HG03135 (cell line): ENCODE measurements around the gene DNAH12.

ENCODE experiments used
- ATAC-seq: cut with Tn5 transposase; IDR thresholded peaks from one replicate; pipeline ENCODE4 v1.9.1; 2021; ENCODE audit warnings: mild to moderate bottlenecking, moderate library complexity; ENCODE audit not compliant: unreplicated experiment

The DNAH12 gene, protein sequence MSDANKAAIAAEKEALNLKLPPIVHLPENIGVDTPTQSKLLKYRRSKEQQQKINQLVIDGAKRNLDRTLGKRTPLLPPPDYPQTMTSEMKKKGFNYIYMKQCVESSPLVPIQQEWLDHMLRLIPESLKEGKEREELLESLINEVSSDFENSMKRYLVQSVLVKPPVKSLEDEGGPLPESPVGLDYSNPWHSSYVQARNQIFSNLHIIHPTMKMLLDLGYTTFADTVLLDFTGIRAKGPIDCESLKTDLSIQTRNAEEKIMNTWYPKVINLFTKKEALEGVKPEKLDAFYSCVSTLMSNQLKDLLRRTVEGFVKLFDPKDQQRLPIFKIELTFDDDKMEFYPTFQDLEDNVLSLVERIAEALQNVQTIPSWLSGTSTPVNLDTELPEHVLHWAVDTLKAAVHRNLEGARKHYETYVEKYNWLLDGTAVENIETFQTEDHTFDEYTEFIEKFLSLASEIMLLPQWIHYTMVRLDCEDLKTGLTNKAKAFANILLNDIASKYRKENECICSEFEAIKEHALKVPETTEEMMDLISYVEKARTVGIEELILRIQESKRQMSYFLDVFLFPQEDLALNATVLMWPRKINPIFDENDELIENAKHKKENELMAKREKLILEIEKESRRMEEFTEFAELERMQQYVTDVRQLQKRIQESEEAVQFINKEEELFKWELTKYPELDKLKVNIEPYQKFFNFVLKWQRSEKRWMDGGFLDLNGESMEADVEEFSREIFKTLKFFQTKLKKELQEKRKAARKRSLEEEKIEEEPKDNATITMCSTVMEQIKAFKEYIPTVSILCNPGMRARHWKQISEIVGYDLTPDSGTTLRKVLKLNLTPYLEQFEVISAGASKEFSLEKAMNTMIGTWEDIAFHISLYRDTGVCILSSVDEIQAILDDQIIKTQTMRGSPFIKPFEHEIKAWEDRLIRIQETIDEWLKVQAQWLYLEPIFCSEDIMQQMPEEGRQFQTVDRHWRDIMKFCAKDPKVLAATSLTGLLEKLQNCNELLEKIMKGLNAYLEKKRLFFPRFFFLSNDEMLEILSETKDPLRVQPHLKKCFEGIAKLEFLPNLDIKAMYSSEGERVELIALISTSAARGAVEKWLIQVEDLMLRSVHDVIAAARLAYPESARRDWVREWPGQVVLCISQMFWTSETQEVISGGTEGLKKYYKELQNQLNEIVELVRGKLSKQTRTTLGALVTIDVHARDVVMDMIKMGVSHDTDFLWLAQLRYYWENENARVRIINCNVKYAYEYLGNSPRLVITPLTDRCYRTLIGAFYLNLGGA (N-terminal part only)

GRCh38 chr3:57544181-57545125 is at the start of gene DNAH12:
Gene DNAH12 (minus strand): TSS chr3:57544344. CDS start chr3:57542870, 1,474 bp downstream.
- no peak for ATAC-seq

DNA sequence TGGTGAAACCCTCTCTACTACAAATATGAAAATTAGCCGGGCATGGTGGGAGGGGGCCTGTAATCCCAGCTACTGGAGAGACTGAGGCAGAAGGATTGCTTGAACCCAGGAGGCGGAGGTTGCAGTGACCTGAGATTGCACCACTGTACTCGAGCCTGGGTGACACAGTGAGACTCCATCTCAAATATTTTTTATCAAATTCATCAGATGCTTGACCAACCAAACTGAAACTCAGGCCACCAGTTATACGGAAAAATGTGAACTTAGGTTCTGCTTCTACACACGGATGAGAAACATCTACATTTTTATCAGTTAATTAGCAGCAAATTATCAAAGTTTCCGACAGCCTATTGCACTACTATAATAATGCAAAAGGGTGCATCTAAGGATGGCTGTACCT is 48.2 kb upstream of the DNAH12 start:
- ATAC-seq, result no peak

DNA sequence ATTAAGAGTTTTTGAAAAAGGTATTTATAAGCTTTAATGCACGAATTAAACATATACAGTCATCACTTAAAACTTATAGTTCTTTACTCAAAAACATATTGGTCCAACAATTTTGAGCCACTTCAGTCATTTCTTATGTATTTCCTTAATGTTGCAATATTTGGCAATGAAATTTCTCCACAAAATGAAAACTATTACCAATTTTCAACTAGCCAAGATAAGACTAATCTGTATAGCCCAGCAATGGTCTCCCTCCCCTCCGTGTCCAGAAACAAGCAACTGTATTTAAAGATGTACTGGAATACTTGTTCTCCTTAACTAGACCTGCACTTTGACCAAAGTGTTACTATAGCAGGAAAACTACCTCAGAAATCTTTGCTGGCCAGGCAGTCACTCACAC is 43.8 kb upstream of the DNAH12 start:
- ATAC-seq, result no peak

DNA sequence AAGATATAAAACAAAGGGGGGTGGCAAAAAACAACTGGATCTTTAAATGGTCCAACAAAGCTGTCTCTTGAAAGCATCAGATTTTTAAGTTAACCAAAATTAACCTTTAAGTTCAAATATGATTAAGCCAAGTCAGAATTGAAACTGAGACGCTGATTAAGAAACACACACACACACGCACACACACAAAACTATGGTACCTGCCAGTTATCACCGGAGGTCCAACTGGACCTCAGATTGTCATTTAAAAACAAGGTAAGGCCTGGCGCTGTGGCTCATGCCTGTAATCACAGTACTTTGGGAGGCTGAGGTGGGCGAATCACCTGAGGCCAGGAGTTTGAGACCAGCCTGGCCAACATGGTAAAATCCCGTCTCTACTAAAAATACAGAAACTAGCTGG is 42.6 kb upstream of the DNAH12 start:
- ATAC-seq, result no peak

DNA sequence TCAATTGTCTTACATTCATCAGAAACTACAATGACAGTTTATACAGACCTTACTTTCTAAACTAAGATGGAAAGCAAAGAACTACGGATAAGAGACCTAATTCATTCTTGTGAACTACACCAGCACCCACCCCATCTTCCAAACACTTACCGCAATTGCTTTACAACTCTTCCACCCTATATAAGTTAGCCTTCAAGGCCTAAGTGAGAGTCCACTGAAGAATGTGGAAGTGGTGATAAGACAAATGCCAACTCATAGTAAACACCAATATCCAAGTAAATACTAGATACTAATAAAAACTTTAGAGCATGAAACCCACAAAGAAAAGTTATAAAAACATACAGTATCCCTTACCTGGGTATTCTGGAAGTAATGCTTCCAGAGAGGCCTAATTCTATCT is 39.4 kb upstream of the DNAH12 start:
- ATAC-seq, result no peak

- no peak for ATAC-seq
Measured at GRCh38 chr3:57582474-57583168, 38.5 kb upstream of the DNAH12 start.

GRCh38 chr3:57577801-57578200 is 33.7 kb upstream of the DNAH12 start:
- ATAC-seq, result no peak

GRCh38 chr3:57575966-57576626 is 32.0 kb upstream of the DNAH12 start:
- no peak for ATAC-seq

GRCh38 chr3:57572096-57572495 is 28.0 kb upstream of the DNAH12 start:
- no peak for ATAC-seq

- no peak for ATAC-seq
Measured at GRCh38 chr3:57570878-57571277, 26.7 kb upstream of the DNAH12 start.

DNA sequence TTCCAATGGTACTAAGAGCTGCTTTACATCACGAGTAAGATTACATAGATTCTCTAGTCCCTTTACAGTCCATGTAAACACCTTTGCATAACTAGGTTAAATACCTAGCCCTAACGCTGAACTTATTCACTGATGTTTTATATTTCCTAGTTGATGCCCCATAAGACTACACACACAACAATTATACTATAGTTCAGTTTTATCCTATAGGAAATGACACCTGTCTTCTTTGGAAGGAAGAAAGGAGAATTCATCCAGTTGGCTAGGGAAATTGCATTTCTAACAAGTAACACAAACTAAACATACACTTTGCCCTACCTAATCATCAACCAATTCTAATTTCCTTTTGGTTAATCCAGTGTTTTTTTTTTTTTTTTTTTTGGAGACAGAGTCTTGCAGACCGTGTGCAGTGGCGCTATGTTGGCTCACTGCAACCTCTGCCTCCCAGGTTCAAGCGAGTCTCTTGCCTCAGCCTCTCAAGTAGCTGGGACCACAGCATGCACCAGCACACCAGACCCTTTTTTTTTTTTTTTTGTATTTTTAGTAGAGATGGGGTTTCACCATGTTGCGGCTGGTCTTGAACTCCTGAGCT is 25.8 kb upstream of the DNAH12 start:
- no peak for ATAC-seq

GRCh38 chr3:57559526-57559925 is 15.4 kb upstream of the DNAH12 start:
- ATAC-seq, result no peak

GRCh38 chr3:57557085-57557537 is 13.0 kb upstream of the DNAH12 start:
- peak; percentile 27 for ATAC-seq

GRCh38 chr3:57556459-57557084 is 12.4 kb upstream of the DNAH12 start:
- ATAC-seq, result peak; percentile 32

DNA sequence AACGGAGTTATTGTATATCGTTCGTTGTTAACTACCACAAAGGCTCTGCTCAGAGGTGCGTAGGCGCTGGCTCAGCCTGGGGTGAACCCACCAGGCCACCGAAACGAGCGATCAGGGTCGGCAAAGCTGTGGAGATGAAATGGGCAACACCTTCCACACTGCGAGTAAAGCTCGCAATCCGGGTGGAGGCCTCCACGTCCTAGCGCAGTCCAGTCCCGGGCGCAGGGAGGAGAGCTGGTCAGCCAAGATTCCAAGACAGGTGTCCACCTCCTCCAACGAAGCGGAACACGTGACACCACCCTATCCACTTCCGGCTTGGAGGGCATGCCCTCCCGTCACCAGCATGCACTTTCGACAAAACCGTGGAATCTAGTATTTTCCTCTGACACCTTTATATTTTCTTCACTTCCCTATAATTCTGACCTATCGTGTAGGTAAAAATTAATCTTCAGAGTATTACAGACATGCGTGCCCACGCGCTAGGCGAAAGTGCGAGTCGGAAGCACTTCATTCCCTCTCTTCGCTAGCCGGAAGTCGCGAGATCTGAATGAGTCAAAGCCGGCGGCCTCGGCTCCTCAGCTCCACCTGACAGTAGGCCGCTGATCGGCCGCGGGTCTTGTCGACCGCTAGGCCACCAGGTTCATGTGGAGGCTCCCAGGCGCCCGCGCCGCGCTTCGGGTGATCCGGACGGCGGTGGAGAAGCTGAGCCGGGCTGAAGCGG is 11.8 kb upstream of the DNAH12 start, which contains the start of gene PDE12:
Gene PDE12 (plus strand): TSS at position 537 of the 721 bp plus-strand sequence. CDS start 106 bp downstream, at position 643.
- ATAC-seq, result peak; percentile 80

DNA sequence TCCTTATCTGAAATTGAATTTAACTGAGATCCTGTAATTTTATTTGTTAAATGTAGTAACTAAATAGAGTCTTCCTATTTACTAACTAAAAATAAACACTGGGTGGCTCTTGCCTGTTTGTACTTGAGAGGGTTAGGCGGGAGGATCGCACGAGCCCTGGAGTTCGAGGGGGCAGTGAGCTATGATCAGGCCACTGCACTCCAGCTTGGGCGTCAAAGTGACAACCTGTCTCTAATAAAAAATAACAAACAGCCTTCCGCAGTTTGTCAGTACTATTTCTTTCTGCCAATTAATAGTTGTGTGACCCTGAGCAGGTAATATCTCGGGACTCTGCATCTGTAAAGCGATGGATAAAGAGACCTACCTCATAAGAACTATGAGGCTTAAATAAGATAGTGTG is 11.2 kb upstream of the DNAH12 start:
- no peak for ATAC-seq

GRCh38 chr3:57546616-57547015 is 2.5 kb upstream of the DNAH12 start:
- ATAC-seq, result no peak
